ENCODE results near the gene GPS1.

GPS1 gene

DNA sequence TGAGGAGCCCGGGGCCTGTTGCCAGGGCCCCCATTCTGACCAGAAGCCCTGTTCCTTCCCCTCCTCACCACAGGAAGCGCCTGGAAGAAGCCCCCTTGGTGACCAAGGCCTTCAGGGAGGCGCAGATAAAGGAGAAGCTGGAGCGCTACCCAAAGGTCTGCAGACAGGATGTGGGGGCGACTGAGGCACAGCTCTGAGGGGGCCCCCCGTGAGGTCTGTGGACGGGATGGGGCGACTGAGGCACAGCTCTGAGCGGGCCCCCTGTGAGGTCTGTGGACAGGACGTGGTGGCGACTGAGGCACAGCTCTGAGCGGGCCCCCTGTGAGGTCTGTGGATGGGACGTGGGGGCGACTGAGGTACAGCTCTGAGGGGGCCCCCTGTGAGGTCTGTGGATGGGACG is 42.3 kb upstream of the GPS1 start:
- H3K36me3 ChIP-seq (ENCODE audit: insufficient read depth, low read depth, low read length): no peaks in the 10 kb centered on the region
- no peak overlapping the region for H3K9ac ChIP-seq (ENCODE audit: low read depth, low read length)
- H3K4me3 ChIP-seq (ENCODE audit: low read length): no peak overlapping the region
- H3K27ac ChIP-seq (ENCODE audit: low read length): no peak overlapping the region
- H3K9me3 ChIP-seq (ENCODE audit: insufficient read depth, low read depth, low read length): no peaks in the 10 kb centered on the region
- no peaks in the 10 kb centered on the region for H3K27me3 ChIP-seq (ENCODE audit: insufficient read depth, low read length)
- no peaks in the 10 kb centered on the region for H3K4me1 ChIP-seq (ENCODE audit: insufficient read depth, low read length)

DNA sequence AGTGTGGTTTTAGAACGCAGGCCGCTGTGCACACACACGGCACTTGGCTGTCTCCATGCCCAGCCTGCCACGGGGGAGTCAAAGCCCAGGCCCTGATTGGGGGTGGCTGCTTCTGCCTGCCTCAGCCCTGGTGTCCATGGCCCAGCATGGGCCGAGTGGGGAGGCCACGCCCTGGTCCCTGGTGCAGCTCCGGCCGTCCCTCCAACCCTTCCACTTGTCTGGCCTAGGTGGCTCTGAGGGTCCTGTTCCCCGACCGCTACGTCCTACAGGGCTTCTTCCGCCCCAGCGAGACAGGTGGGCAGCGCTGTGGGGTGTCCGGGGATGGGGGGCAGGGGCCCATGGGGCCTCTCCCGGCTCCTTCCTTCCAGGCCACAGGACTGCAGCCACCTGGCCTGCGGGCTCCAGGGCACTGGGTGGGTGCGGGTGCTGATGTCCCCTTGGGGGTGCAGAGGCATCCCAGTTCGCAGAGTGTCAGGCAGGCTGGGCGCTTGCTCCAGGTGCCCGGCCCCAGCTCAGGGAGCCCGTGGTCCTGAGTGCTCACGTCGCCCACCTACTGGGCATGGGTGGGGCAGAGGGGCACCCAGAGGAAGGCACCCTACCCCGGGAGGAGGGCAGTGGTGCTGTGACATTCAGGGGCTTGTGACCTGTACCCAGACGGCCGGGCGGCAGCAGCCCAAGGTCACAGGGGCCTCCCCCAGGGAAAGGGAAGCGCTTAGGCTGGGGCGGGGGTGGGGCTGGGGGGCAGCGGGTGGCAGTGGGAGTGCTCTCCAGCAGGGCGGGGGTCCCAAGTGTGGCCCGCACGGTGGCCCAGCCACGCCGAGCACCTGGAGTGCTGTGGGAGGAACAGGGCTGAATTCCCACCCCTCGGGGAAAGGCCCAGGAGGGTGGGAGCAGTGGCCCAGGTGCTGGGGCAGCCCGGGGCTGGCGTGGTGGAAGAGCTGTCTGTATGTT is 40.8 kb upstream of the GPS1 start:
- no peaks in the 10 kb centered on the region for H3K27me3 ChIP-seq (ENCODE audit: insufficient read depth, low read length)
- no peaks in the 10 kb centered on the region for H3K9me3 ChIP-seq (ENCODE audit: insufficient read depth, low read depth, low read length)
- H3K4me1 ChIP-seq (ENCODE audit: insufficient read depth, low read length): no peaks in the 10 kb centered on the region
- no peak overlapping the region for H3K4me3 ChIP-seq (ENCODE audit: low read length)
- H3K27ac ChIP-seq (ENCODE audit: low read length): no peak overlapping the region
- no peaks in the 10 kb centered on the region for H3K36me3 ChIP-seq (ENCODE audit: insufficient read depth, low read depth, low read length)
- no peak overlapping the region for H3K9ac ChIP-seq (ENCODE audit: low read depth, low read length)

DNA sequence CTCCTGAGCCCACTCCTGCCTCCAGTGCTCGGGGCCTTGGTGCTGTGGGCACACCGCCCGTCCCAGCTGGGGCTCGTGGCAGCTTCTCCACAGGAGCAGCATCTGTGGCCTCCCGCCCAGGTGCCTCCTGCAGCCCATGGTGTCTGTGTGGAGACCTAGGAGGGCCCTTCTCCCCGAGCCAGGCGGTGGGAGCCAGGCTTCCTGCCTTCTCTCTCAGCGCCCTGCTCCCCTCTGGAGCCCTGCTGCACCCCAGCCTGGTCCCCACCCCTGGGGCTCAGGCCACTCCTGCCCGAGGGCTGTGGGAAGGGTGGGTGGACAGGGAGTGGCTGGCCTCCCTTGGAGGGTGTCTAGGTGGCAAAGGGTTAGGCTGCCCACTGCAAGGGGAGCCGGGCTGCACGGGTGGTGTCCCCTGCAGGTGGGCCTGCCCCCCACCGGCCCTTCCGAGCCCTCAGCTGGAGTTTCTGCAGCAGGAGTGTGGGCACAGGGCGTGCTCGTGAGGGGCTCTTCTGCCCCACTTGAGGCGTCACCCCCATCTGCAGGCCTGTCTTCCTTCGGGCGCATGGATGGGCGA is 40.0 kb upstream of the GPS1 start:
- H3K27ac ChIP-seq (ENCODE audit: low read length): no peak overlapping the region

DNA sequence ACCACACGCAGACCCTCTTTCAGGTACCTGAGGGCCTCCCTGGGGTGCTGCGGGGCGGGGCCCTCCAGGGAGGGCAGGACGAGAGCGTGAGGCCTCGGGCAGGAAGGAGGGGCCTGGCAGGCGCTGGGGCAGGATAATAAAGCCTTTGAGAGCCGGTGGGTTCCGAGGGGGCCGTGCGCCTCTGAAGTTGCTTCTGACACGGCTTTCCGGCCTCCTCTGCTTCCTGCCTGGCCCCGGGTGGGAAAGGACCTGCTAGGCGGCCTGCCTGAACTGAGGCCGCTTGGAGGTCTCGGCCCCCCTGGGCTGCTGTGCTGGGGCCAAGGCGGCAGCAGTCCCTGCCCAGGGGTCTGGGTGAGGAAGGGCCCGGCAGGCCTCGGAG is 39.4 kb upstream of the GPS1 start:
- H3K27ac ChIP-seq (ENCODE audit: low read length): no peak overlapping the region
- H3K9me3 ChIP-seq (ENCODE audit: insufficient read depth, low read depth, low read length): no peaks in the 10 kb centered on the region
- no peaks in the 10 kb centered on the region for H3K36me3 ChIP-seq (ENCODE audit: insufficient read depth, low read depth, low read length)
- no peaks in the 10 kb centered on the region; the same call in 1 of the 2 replicates for H3K4me1 ChIP-seq (ENCODE audit: insufficient read depth, low read length)
- no peak overlapping the region for H3K9ac ChIP-seq (ENCODE audit: low read depth, low read length)
- no peaks in the 10 kb centered on the region for H3K27me3 ChIP-seq (ENCODE audit: insufficient read depth, low read length)
- no peak overlapping the region for H3K4me3 ChIP-seq (ENCODE audit: low read length)

More for the DNA sequence above, 40.0 kb upstream of the GPS1 start:
- no peaks in the 10 kb centered on the region for H3K9me3 ChIP-seq (ENCODE audit: insufficient read depth, low read depth, low read length)
- no peaks in the 10 kb centered on the region for H3K4me1 ChIP-seq (ENCODE audit: insufficient read depth, low read length)
- H3K9ac ChIP-seq (ENCODE audit: low read depth, low read length): no peak overlapping the region
- H3K4me3 ChIP-seq (ENCODE audit: low read length): no peak overlapping the region
- no peaks in the 10 kb centered on the region for H3K27me3 ChIP-seq (ENCODE audit: insufficient read depth, low read length)
- no peaks in the 10 kb centered on the region for H3K36me3 ChIP-seq (ENCODE audit: insufficient read depth, low read depth, low read length)

DNA sequence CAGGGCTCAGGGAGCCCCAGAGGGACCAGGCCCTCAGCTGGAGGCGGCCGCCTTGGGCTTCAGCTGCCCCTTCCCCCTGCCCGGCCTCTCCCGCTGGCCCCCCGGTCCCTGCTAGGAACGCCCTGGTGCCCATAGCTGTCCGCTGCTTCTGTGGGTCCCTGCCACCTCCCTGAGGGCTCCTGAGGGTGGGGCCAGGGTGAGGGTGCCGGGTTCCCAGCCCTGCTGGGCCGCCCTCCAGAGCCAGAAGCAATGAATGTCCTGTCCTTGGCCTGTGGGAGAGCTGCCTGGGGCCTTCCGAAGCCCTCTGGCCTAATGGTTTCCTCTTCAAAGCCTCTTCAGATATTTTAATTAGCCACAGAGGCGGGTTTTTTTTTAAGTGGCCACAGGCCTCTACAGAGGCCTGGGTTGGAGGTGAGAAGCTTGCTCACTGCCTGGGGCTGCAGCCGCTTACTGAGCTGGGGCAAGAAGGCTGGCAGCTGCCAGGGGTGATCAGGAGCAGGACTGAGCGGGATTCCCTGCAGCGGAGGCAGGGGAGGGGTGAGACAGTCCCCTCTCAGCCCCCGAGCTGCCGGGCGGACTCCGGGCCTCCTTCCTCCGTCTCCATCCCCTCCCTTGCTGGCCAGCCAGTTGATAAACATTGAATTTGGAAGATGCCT is 38.9 kb upstream of the GPS1 start:
- Histone ChIP-seq H3K27me3 (ENCODE audit: insufficient read depth, low read length) (no peaks in the 10 kb centered on the region), H3K9me3 (ENCODE audit: insufficient read depth, low read depth, low read length) (no peaks in the 10 kb centered on the region), H3K4me3 (ENCODE audit: low read length) (no peak overlapping the region), H3K36me3 (ENCODE audit: insufficient read depth, low read depth, low read length) (no peaks in the 10 kb centered on the region), H3K9ac (ENCODE audit: low read depth, low read length) (no peak overlapping the region), H3K27ac (ENCODE audit: low read length) (no peak overlapping the region), H3K4me1 (ENCODE audit: insufficient read depth, low read length) (no peaks in the 10 kb centered on the region; the same call in 1 of the 2 replicates)

DNA sequence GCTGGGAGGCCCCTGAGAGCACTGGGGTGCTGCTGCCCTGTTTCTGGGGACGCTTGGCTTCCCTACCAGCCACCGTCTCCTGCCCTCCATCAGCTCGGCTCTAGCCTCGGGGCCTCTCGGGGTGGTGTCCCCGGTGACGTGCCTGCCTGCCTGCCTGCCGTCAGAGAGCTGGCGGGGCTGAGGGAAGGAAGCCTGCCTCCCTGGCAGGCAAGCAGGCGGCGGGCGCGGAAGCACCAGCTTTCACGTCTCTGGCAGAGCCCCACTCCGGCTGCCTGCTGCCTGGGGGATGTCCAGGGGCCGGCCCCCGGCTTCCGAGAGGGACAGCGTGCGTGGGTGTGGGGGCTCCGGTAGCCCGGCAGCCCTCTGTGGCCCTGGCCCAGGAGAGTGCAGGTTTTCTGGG is 38.4 kb upstream of the GPS1 start:
- Histone ChIP-seq H3K36me3 (ENCODE audit: insufficient read depth, low read depth, low read length) (no peaks in the 10 kb centered on the region), H3K4me3 (ENCODE audit: low read length) (no peak overlapping the region), H3K9ac (ENCODE audit: low read depth, low read length) (no peak overlapping the region), H3K27ac (ENCODE audit: low read length) (no peak overlapping the region), H3K27me3 (ENCODE audit: insufficient read depth, low read length) (no peaks in the 10 kb centered on the region), H3K9me3 (ENCODE audit: insufficient read depth, low read depth, low read length) (no peaks in the 10 kb centered on the region), H3K4me1 (ENCODE audit: insufficient read depth, low read length) (no peaks in the 10 kb centered on the region; the same call in 1 of the 2 replicates)

DNA sequence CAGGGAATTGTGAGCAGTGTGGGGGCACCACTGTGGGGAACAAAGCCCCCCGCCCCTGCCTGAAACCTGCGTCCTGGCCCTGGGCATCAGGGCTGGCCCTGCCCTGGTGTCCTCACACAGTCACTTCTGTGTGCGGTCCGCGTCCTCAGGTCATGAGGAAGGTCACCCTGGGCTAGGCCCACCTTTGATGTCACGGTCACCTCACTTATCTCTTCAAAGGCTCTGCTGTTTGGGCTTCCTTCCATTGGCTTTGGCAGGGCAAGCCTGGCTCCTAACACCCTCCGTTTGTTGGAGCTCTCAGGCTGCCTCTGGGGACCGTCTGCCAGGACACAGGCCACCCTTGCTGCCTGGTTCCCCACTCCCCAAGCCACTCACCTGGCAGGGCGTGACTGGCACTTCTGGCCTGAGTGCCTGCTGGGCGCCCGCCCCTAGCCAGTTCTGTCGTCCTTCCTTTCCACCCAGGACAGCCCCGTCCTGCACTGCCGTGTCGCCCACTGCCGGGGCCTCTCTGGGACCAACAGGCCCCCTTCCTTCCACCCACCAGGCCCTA is 37.9 kb upstream of the GPS1 start:
- no peaks in the 10 kb centered on the region for H3K27me3 ChIP-seq (ENCODE audit: insufficient read depth, low read length)
- no peaks in the 10 kb centered on the region; the same call in 1 of the 2 replicates for H3K4me1 ChIP-seq (ENCODE audit: insufficient read depth, low read length)
- H3K9ac ChIP-seq (ENCODE audit: low read depth, low read length): no peak overlapping the region
- H3K9me3 ChIP-seq (ENCODE audit: insufficient read depth, low read depth, low read length): no peaks in the 10 kb centered on the region
- H3K36me3 ChIP-seq (ENCODE audit: insufficient read depth, low read depth, low read length): peaks cover 5% of the 10 kb centered on the region; the same call in 1 of the 2 replicates
- H3K4me3 ChIP-seq (ENCODE audit: low read length): no peak overlapping the region
- H3K27ac ChIP-seq (ENCODE audit: low read length): no peak overlapping the region

DNA sequence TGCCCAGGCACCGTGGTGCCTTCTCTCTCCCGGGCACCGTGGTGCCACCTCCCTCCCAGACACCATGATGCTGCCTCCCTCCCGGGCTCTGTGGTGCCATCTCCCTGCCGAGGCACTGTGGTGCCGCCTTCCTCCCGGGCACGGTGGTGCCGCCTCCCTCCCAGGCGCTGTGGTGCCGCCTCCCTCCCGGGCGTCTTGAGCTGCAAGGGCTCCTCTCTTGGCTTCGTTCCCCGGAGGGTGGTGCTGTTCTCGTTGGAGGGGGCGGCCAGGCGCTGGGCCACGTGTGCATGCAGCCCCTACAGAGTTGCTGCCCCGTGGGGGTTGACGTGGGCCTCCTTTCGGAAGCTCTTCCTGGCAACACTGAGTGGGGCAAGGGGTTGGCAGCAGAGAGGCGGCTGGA is 37.3 kb upstream of the GPS1 start:
- Histone ChIP-seq H3K9ac (ENCODE audit: low read depth, low read length) (no peak overlapping the region), H3K27ac (ENCODE audit: low read length) (no peak overlapping the region), H3K4me3 (ENCODE audit: low read length) (no peak overlapping the region), H3K4me1 (ENCODE audit: insufficient read depth, low read length) (no peaks in the 10 kb centered on the region; the same call in 1 of the 2 replicates), H3K27me3 (ENCODE audit: insufficient read depth, low read length) (no peaks in the 10 kb centered on the region), H3K9me3 (ENCODE audit: insufficient read depth, low read depth, low read length) (no peaks in the 10 kb centered on the region), H3K36me3 (ENCODE audit: insufficient read depth, low read depth, low read length) (peaks cover 5% of the 10 kb centered on the region; the same call in 1 of the 2 replicates)

DNA sequence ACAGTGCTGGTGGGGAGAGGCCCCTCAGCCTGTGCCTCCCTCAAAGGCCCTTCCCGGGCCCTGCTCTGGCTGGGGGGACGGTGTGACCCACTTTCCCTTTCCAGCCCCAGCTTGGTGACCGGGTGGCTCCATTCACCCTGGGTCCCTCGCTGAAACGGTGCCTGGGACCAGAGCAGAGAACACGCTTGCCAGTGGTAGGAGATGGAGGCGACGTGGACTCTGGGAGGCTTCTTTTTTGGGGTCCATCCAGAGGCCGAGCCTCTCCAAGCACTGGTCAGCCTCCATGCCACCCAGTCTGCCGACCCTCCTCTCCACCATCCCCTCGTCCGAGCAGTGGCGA is 36.8 kb upstream of the GPS1 start:
- Histone ChIP-seq H3K4me1 (ENCODE audit: insufficient read depth, low read length) (no peaks in the 10 kb centered on the region; the same call in 1 of the 2 replicates), H3K9ac (ENCODE audit: low read depth, low read length) (no peak overlapping the region), H3K36me3 (ENCODE audit: insufficient read depth, low read depth, low read length) (peaks cover 5% of the 10 kb centered on the region; the same call in 1 of the 2 replicates), H3K27me3 (ENCODE audit: insufficient read depth, low read length) (no peaks in the 10 kb centered on the region), H3K4me3 (ENCODE audit: low read length) (no peak overlapping the region), H3K27ac (ENCODE audit: low read length) (no peak overlapping the region), H3K9me3 (ENCODE audit: insufficient read depth, low read depth, low read length) (no peaks in the 10 kb centered on the region)

DNA sequence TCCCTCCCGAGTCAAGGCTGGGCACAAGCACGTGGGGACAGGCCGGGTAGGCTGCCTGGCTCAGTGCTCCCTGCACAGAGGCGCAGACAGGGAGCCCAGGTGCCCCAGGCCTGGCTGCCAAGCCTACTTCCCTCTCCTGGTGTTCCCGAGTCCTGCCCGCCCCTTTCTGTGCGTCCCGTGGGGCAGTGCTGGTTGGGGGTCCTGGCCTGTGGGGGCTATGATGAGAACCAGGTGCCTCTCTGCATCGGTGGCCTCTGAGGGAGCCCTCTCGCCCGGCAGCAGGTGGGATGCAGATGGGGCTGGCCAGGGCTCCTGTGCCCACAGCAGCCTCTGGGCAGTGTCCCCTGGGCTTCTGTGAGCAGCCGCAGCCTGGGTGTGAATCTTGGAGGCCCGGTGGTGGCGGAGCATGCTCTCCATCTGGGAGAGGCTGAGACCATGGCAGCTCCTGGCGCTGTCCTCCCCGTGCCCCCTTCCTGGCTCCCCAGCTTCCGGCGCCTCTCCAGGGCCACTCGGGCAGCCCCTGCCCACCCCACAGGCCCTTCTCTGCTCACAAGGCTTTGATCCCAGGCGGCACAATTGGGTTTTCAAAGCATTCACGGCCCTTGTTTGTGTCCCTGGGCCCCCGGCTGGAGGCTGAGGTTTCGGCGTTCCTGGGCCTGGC is 36.3 kb upstream of the GPS1 start:
- no peaks in the 10 kb centered on the region for H3K27me3 ChIP-seq (ENCODE audit: insufficient read depth, low read length)
- H3K9ac ChIP-seq (ENCODE audit: low read depth, low read length): no peak overlapping the region
- no peak overlapping the region for H3K27ac ChIP-seq (ENCODE audit: low read length)
- no peak overlapping the region for H3K4me3 ChIP-seq (ENCODE audit: low read length)
- peaks cover 5% of the 10 kb centered on the region; the same call in 1 of the 2 replicates for H3K36me3 ChIP-seq (ENCODE audit: insufficient read depth, low read depth, low read length)
- H3K9me3 ChIP-seq (ENCODE audit: insufficient read depth, low read depth, low read length): no peaks in the 10 kb centered on the region
- H3K4me1 ChIP-seq (ENCODE audit: insufficient read depth, low read length): no peaks in the 10 kb centered on the region; the same call in 1 of the 2 replicates

Data from iPS-20b (cell line).